ENCODE results near the gene ZNF879. TPM values are rescaled to one million over a fixed set of nuclear protein-coding genes. Genes with fewer than 3 reads are reported as not detected.
A peak's percentile ranks its signal among the peaks of the same experiment; 100 is the strongest.

The ZNF879 gene
- total RNA-seq (2021; ENCODE audit: unreplicated experiment): not detected
- not detected in 2 replicates for polyA plus RNA-seq (2012)
- not detected for Bru-seq, nascent RNA
- BruChase-seq, experiment 1, labeled RNA remaining after a 6-hour chase: percentile 16 among the genes with signal in this experiment
- BruChase-seq, experiment 2, labeled RNA remaining after a 2-hour chase: not detected
- long read RNA-seq: 0 reads

- intact Hi-C loops (cut with micrococcal nuclease): no loop called here
- Histone ChIP-seq H3K36me3 (ENCODE audit: control insufficient read depth in 1 of 2, insufficient read depth in 2 of 2, low read length in 2 of 2) (no peaks in the 10 kb centered on the region), H3K9me2 (ENCODE audit: insufficient read depth) (no peaks in the 10 kb centered on the region), H3K4me1 (ENCODE audit: control insufficient read depth in 1 of 2, insufficient read depth in 2 of 2, low read length in 2 of 2) (no peaks in the 10 kb centered on the region), H2AFZ (ENCODE audit: low read depth, low read length, poor library complexity, severe bottlenecking) (no peak within 1 kb of the TSS), H3K79me2 (ENCODE audit: insufficient read depth, low read length) (no peaks in the 10 kb centered on the region), H3K9ac (ENCODE audit: low read length) (no peak within 1 kb of the TSS), H3K4me3 (replicated peaks in 1 of 2; ENCODE audit: low read depth in 1 of 2, low read length in 2 of 2) (no peak within 1 kb of the TSS), H3K4me2 (ENCODE audit: low read length) (no peak within 1 kb of the TSS), H3K27me3 (ENCODE audit: insufficient read depth, low read length) (no peaks in the 10 kb centered on the region), H4K20me1 (ENCODE audit: insufficient read depth) (no peaks in the 10 kb centered on the region), H3K27ac (ENCODE audit: low read depth, low read length) (no peak within 1 kb of the TSS), H3K9me3 (ENCODE audit: control insufficient read depth in 1 of 2, insufficient read depth in 1 of 2, low read depth in 1 of 2, low read length in 2 of 2) (peaks cover 0 to 3% of the 10 kb centered on the region in 2 experiments; a peak in 2 of 4 replicates)
- ChIA-PET RAD21 (ENCODE audit: low non-redundant PET in 1 of 2, low total read pairs in 2 of 2, uncharacterized antibody in 2 of 2, unreplicated experiment in 2 of 2) (no interaction called here), POLR2A (no interaction called here), CTCF (no interaction called here)
- no peak for DNase-seq (ENCODE audit: low read depth, low spot score)
- BruUV-seq (replicated peaks): no TSS peak
- no peak for TF ChIP-seq EGR1 (IDR thresholded peaks at IDR 0.05; ENCODE audit: low read depth)
- TF ChIP-seq FOSL1 (IDR thresholded peaks at IDR 0.05; ENCODE audit: low read depth): no peak
- TF ChIP-seq RAD21 (IDR thresholded peaks at IDR 0.05; ENCODE audit: low read depth): no peak
- no peak for ATAC-seq
Measured at GRCh38 chr5:179023528-179024189, at the start of gene ZNF879. ZNF879 (plus strand) TSS chr5:179023804; CDS start chr5:179025005, 1,201 bp downstream.

GRCh38 chr5:178981381-178981780, 42.2 kb upstream of the ZNF879 start:
- no TSS peak for BruUV-seq (replicated peaks)
- H3K4me3 ChIP-seq (replicated peaks in 1 of 2; ENCODE audit: low read depth in 1 of 2, low read length in 2 of 2): no peak overlapping the region
- no peaks in the 10 kb centered on the region for H4K20me1 ChIP-seq (ENCODE audit: insufficient read depth)
- ATAC-seq (no peak), DNase-seq (ENCODE audit: low read depth, low spot score) (no peak)
- H3K9ac ChIP-seq (ENCODE audit: low read length): no peak overlapping the region
- ChIA-PET RAD21 (ENCODE audit: low non-redundant PET in 1 of 2, low total read pairs in 2 of 2, uncharacterized antibody in 2 of 2, unreplicated experiment in 2 of 2) (no interaction called here), CTCF (no interaction called here), POLR2A (no interaction called here)
- no peak overlapping the region for H3K4me2 ChIP-seq (ENCODE audit: low read length)
- H2AFZ ChIP-seq (ENCODE audit: low read depth, low read length, poor library complexity, severe bottlenecking): no peak overlapping the region
- TF ChIP-seq CTCF (IDR thresholded peaks at IDR 0.05 in 2 of 3, conservative IDR thresholded peaks at IDR 0.05 in 1 of 3; ENCODE audit: borderline replicate concordance in 1 of 3, insufficient read depth in 1 of 3, low read depth in 2 of 3, low read length in 2 of 3) (no peak), ATF3 (IDR thresholded peaks at IDR 0.05) (no peak), EZH2 (IDR thresholded peaks at IDR 0.05) (no peak), EGR1 (IDR thresholded peaks at IDR 0.05; ENCODE audit: low read depth) (no peak), SP1 (IDR thresholded peaks at IDR 0.05; ENCODE audit: low read depth) (no peak), TCF7L2 (IDR thresholded peaks at IDR 0.05; ENCODE audit: borderline replicate concordance, extremely low read depth, insufficient read depth, insufficient read length) (no peak), CEBPB (IDR thresholded peaks at IDR 0.05; ENCODE audit: low read depth) (no peak), ZBTB33 (IDR thresholded peaks at IDR 0.05; ENCODE audit: extremely low read depth, insufficient replicate concordance, low read length) (no peak), ZFX (IDR thresholded peaks at IDR 0.05) (no peak), EZH2phosphoT487 (IDR thresholded peaks at IDR 0.05; ENCODE audit: borderline replicate concordance) (no peak), POLR2A (IDR thresholded peaks at IDR 0.05; ENCODE audit: borderline replicate concordance, extremely low read depth, insufficient read depth, insufficient read length) (no peak)
- no peaks in the 10 kb centered on the region for H3K4me1 ChIP-seq (ENCODE audit: control insufficient read depth in 1 of 2, insufficient read depth in 2 of 2, low read length in 2 of 2)
- H3K27ac ChIP-seq (ENCODE audit: low read depth, low read length): no peak overlapping the region
- no peaks in the 10 kb centered on the region for H3K9me2 ChIP-seq (ENCODE audit: insufficient read depth)
- no peaks in the 10 kb centered on the region for H3K27me3 ChIP-seq (ENCODE audit: insufficient read depth, low read length)
- no peaks in the 10 kb centered on the region for H3K36me3 ChIP-seq (ENCODE audit: control insufficient read depth in 1 of 2, insufficient read depth in 2 of 2, low read length in 2 of 2)
- peaks cover 4 to 8% of the 10 kb centered on the region in 2 experiments; a peak in 2 of 4 replicates for H3K9me3 ChIP-seq (ENCODE audit: control insufficient read depth in 1 of 2, insufficient read depth in 1 of 2, low read depth in 1 of 2, low read length in 2 of 2)
- intact Hi-C loops (cut with micrococcal nuclease): no loop called here
- H3K79me2 ChIP-seq (ENCODE audit: insufficient read depth, low read length): no peaks in the 10 kb centered on the region
